Smooth muscle cell (in vitro differentiated cells): Measurements from ENCODE around the gene FAAP20. TPM values are rescaled to one million over a fixed set of nuclear protein-coding genes. Genes with fewer than 3 reads are reported as not detected.

Experiments used
- DNase-seq: peaks from one replicate; lab custom pipeline; 2025; ENCODE audit not compliant: unreplicated experiment; lab: John Stamatoyannopoulos, UW
- H2AFZ ChIP-seq: fragments of 200-600 bp; sonication (generic); 2 replicates; pipeline ENCODE4 v1.6.0; 2016; ENCODE audit warnings: antibody characterized with exemption, low read depth, mild to moderate bottlenecking
- H3F3A ChIP-seq: fragments of 200-600 bp; sonication (generic); 2 replicates; pipeline ENCODE4 v1.6.0; 2017; ENCODE audit warnings: antibody characterized with exemption, low read depth
- H3K27ac ChIP-seq: fragments of 200-600 bp; sonication (generic); 2 replicates; pipeline ENCODE4 v1.5.1; 2016; ENCODE audit warnings: low read depth, mild to moderate bottlenecking
- H3K27me3 ChIP-seq: fragments of 200-600 bp; sonication (generic); 2 replicates; pipeline ENCODE4 v1.6.1; 2016; ENCODE audit warnings: low read depth, mild to moderate bottlenecking
- H3K36me3 ChIP-seq: fragments of 200-600 bp; sonication (generic); 2 replicates; pipeline ENCODE4 v1.5.1; 2016; ENCODE audit warnings: low read depth
- H3K4me1 ChIP-seq: fragments of 200-600 bp; sonication (generic); 2 replicates; pipeline ENCODE4 v1.5.1; 2016; ENCODE audit warnings: low read depth
- H3K4me2 ChIP-seq: fragments of 200-600 bp; sonication (generic); 2 replicates; pipeline ENCODE4 v1.6.0; 2016; ENCODE audit warnings: mild to moderate bottlenecking
- H3K4me3 ChIP-seq: fragments of 200-600 bp; sonication (generic); 2 replicates; pipeline ENCODE4 v1.5.1; 2016; ENCODE audit warnings: mild to moderate bottlenecking
- H3K79me2 ChIP-seq: fragments of 200-600 bp; sonication (generic); 2 replicates; pipeline ENCODE4 v1.6.0; 2016; ENCODE audit warnings: low read depth, mild to moderate bottlenecking
- H3K9ac ChIP-seq: fragments of 200-600 bp; sonication (generic); 2 replicates; pipeline ENCODE4 v1.6.0; 2016; ENCODE audit warnings: low read depth
- H3K9me3 ChIP-seq: fragments of 200-600 bp; sonication (generic); replicated peaks from 2 replicates; pipeline ENCODE4 v1.5.1; 2016; ENCODE audit warnings: low read depth
- H4K20me1 ChIP-seq: fragments of 200-600 bp; sonication (generic); 2 replicates; pipeline ENCODE4 v1.6.0; 2016; ENCODE audit warnings: low read depth
- WGBS: methylation state at CpG from one replicate; pipeline ENCODE4 v1.1.7; 2016; ENCODE audit warnings: low lambda C conversion rate; 5-methylcytosine and 5-hydroxymethylcytosine counted together
- polyA plus RNA-seq: library from polyadenylated mRNA; unstranded; fragments of >200 nt; fragmentation: Nextera tagmentation; extraction: Ambion mirVana; gene quantifications from 2 replicates; pipeline ENCODE4 v1.2.1, GENCODE V29; 2016
- total RNA-seq: library from RNA; depleted of rRNA; stranded (reverse); fragments of >200 nt; gene quantifications from 2 replicates; pipeline ENCODE4 v1.2.3, GENCODE V29; 2014
- TF ChIP-seq, protein P1 (sequence below): fragments of 200-600 bp; sonication (generic); IDR thresholded peaks from 2 replicates; pipeline ENCODE4 v1.5.1; 2017; ENCODE audit warnings: borderline replicate concordance, mild to moderate bottlenecking, antibody characterized with exemption; ENCODE audit not compliant: insufficient read depth, poor library complexity, severe bottlenecking

FAAP20 gene
- total and polyA plus RNA-seq, 2 experiments from 2014 or later, result 33.1 to 162 TPM

DNA sequence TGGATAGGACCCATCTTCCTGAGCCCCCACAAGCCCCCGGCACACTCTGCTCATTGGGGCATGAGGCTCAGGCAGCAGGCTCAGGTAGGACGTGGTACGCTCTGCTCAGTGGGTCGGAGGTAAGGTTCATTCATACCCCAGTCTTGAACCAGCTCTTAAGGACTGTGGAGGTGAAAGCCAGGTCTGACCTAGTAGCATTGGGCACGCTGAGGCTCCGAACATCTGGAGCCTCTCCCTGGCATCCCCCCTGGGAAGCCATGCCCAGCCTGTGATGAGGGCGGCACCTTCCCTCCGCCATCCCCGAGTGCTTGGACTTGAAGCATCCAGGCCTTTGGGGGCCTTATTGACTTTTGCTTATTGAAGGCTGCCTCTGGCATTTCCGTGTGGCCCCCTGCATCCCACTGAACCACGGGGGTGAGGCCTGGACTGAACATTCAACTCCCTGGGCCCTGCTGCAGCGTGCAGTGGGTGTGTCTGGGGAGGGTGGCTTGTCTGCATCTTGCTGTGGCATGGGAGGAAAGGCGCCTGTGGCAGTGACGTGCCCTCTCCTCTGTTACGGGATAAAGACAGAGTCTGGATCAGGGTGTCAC is 50.0 kb downstream of the FAAP20 start:
- TF ChIP-seq, protein P1, sequence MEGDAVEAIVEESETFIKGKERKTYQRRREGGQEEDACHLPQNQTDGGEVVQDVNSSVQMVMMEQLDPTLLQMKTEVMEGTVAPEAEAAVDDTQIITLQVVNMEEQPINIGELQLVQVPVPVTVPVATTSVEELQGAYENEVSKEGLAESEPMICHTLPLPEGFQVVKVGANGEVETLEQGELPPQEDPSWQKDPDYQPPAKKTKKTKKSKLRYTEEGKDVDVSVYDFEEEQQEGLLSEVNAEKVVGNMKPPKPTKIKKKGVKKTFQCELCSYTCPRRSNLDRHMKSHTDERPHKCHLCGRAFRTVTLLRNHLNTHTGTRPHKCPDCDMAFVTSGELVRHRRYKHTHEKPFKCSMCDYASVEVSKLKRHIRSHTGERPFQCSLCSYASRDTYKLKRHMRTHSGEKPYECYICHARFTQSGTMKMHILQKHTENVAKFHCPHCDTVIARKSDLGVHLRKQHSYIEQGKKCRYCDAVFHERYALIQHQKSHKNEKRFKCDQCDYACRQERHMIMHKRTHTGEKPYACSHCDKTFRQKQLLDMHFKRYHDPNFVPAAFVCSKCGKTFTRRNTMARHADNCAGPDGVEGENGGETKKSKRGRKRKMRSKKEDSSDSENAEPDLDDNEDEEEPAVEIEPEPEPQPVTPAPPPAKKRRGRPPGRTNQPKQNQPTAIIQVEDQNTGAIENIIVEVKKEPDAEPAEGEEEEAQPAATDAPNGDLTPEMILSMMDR, result no peak
- WGBS, result 94% methylated on average over 15 of the region's 15 CpGs
- H3K27ac ChIP-seq, result no peak overlapping the region

DNA sequence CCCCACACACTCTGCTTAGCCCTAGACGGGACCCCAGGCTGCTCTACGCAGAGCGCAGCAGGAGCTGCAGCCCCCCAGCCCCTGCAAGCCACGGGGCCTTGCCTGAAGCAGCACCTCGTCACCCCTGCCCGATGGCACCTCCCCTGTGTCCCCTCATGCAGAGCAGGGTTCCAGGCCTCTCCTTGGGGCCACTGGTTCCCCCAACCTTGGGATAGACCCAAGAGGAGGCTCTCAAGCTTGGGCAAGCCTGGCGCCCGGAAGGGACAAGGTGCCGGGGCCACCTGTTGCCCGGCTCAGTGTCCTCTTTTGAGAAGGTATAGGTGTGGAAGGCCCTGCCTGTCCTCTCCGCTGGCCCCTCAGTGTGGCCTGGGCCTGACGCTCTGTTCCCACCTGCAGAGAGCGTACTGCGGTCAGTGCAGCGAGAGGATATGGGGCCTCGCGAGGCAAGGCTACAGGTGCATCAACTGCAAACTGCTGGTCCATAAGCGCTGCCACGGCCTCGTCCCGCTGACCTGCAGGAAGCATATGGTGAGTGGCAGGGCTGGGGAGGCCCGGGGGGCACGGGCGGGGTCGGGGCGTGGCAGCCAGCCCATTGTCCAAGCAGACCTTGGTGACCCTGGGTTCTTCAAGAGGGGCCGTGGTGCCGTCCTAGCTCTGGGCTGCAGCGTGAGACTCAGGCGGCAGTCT is 50.6 kb downstream of the FAAP20 start:
- Histone ChIP-seq H3K4me1 (no peaks in the 10 kb centered on the region), H3K27ac (no peak overlapping the region), H3F3A (no peaks in the 10 kb centered on the region), H3K27me3 (no peaks in the 10 kb centered on the region), H3K36me3 (no peaks in the 10 kb centered on the region), H3K9ac (no peak overlapping the region), H3K9me3 (no peaks in the 10 kb centered on the region), H3K4me2 (no peak overlapping the region), H2AFZ (no peak overlapping the region), H3K79me2 (no peaks in the 10 kb centered on the region), H4K20me1 (no peaks in the 10 kb centered on the region), H3K4me3 (no peak overlapping the region)
- no peak for DNase-seq
- TF ChIP-seq, protein P1, result no peak
- WGBS, result 96% methylated on average over 27 of the region's 30 CpGs

More for the DNA sequence above, 50.0 kb downstream of the FAAP20 start:
- no peaks in the 10 kb centered on the region for H3K4me1 ChIP-seq
- H4K20me1 ChIP-seq, result no peaks in the 10 kb centered on the region
- H3K36me3 ChIP-seq, result no peaks in the 10 kb centered on the region
- H3K27me3 ChIP-seq, result no peaks in the 10 kb centered on the region
- no peak overlapping the region for H2AFZ ChIP-seq
- H3K9ac ChIP-seq, result no peak overlapping the region
- H3K4me3 ChIP-seq, result no peak overlapping the region
- H3K4me2 ChIP-seq, result no peak overlapping the region
- H3K9me3 ChIP-seq, result no peaks in the 10 kb centered on the region
- no peak for DNase-seq
- H3F3A ChIP-seq, result no peaks in the 10 kb centered on the region
- no peaks in the 10 kb centered on the region for H3K79me2 ChIP-seq

DNA sequence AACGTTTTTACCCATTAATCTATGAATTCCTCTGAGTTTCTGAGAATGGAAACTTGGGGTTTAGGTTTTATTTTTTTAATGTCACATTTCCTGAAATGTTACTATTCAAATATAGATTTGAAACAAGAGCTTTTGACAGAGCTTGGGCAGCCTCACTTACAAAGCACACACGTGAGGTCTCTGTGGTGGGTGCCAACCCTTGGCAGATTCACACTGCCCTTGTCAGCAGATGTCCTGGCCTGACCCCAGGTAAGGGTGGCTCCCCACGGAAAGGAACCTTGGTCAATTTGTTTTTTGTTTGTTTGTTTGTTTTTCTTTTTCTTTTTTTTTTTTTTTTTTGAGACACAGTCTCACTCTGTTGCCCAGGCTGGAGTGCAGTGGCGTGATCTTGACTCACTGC is 53.5 kb downstream of the FAAP20 start:
- H3K27me3 ChIP-seq, result no peaks in the 10 kb centered on the region
- H3F3A ChIP-seq, result peaks cover 4% of the 10 kb centered on the region
- H3K9ac ChIP-seq, result no peak overlapping the region
- H3K27ac ChIP-seq, result no peak overlapping the region
- H3K4me2 ChIP-seq, result no peak overlapping the region
- no peaks in the 10 kb centered on the region for H3K4me1 ChIP-seq
- WGBS, result 97% methylated on average over 4 of the region's 4 CpGs
- TF ChIP-seq, protein P1, result no peak
- no peaks in the 10 kb centered on the region for H3K9me3 ChIP-seq
- no peaks in the 10 kb centered on the region for H3K79me2 ChIP-seq
- H3K36me3 ChIP-seq, result no peaks in the 10 kb centered on the region
- no peak for DNase-seq
- no peaks in the 10 kb centered on the region for H4K20me1 ChIP-seq
- H2AFZ ChIP-seq, result no peak overlapping the region
- no peak overlapping the region for H3K4me3 ChIP-seq

Other genes starting within 250 kb of the FAAP20 start
- 0.09 TPM in 1 of 2 replicates, not detected in the other for gene CFAP74, start 191.0 kb downstream of the FAAP20 start, total RNA-seq
- gene CFAP74, start 191.0 kb downstream of the FAAP20 start, polyA plus RNA-seq, result not detected in 2 replicates
- gene GABRD, start 175.4 kb downstream of the FAAP20 start, total RNA-seq, result not detected in 2 replicates
- not detected in 2 replicates for gene GABRD, start 175.4 kb downstream of the FAAP20 start, polyA plus RNA-seq
- gene PRKCZ, start 144.4 kb downstream of the FAAP20 start, total RNA-seq, result 5.8 and 22.4 TPM in 2 replicates
- gene PRKCZ, start 144.4 kb downstream of the FAAP20 start, polyA plus RNA-seq, result 10.3 and 21.3 TPM in 2 replicates
- gene SKI, start 33.5 kb upstream of the FAAP20 start, total RNA-seq, result 14.4 and 19.6 TPM in 2 replicates
- 4.2 and 6.8 TPM in 2 replicates for gene SKI, start 33.5 kb upstream of the FAAP20 start, polyA plus RNA-seq
- gene MORN1, start 196.8 kb upstream of the FAAP20 start, total RNA-seq, result 3.2 and 4.9 TPM in 2 replicates
- 6.2 and 7.3 TPM in 2 replicates for gene MORN1, start 196.8 kb upstream of the FAAP20 start, polyA plus RNA-seq
- 101 and 110 TPM in 2 replicates for gene RER1, start 197.1 kb upstream of the FAAP20 start, total RNA-seq
- 253 and 269 TPM in 2 replicates for gene RER1, start 197.1 kb upstream of the FAAP20 start, polyA plus RNA-seq
- 10.2 and 14.0 TPM in 2 replicates for gene PEX10, start 217.8 kb upstream of the FAAP20 start, total RNA-seq
- gene PEX10, start 217.8 kb upstream of the FAAP20 start, polyA plus RNA-seq, result 20.3 and 28.1 TPM in 2 replicates